GM18858 (cell line): Measurements from ENCODE around the gene AREL1.

ENCODE experiments used
- ATAC-seq: cut with Tn5 transposase; IDR thresholded peaks from one replicate; pipeline ENCODE4 v1.9.1; 2021; ENCODE audit not compliant: unreplicated experiment

Gene AREL1

DNA sequence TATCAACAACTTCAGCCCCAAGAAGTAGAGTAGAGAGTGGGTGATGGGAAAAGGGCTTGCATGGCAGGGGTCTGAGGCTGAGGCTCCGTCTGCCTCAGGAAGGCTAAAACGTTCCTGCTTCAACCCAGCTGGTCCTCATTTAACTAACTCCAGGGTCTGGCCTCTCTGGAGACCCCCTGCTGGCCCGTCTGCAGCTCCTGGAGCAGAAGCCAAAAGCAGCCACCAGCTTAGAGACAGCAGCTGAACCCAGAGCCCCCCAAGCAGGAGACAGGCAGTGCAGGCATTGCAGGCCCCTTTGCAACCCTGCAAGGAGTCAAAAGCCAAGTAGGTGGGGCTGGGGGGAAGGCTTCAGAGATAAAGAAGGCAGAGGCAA, 75.7 kb downstream of the AREL1 start:
- no peak for ATAC-seq

DNA sequence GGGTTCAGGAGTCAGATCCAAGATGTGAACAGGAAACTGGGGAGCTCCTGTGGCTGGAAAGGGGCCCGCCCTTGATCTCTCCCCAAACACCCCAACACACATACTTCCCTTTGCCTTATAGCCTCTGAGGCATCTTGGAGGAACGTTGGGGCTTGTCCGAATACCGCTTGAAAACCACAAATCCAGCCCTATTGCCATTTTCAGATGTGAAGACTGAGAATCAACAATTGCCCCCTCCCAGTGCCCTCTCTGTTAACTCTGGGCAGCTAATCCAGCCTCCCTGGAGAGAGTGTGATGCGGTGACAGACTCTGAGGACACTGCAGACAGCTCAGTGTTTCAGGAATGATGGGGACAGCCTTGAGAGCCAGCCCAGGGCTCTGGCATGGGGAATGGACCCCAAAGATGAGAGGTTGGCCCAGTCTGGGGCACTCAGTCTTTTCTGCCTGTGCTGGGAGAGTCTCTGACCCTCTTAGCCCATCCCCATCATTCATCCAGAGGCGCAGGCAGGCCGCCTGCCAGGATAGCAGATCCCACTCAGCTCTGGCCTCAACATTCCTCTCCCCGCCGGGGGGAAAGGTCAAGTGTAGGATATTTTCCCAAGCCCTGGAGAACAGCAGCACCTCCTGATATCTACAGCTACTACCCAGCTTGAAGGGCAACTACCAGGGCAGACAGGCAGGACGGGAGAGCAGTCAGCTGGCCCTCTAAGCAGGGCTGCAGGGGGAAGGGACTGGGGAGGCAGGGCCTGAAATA, 76.3 kb downstream of the AREL1 start:
- ATAC-seq = no peak

DNA sequence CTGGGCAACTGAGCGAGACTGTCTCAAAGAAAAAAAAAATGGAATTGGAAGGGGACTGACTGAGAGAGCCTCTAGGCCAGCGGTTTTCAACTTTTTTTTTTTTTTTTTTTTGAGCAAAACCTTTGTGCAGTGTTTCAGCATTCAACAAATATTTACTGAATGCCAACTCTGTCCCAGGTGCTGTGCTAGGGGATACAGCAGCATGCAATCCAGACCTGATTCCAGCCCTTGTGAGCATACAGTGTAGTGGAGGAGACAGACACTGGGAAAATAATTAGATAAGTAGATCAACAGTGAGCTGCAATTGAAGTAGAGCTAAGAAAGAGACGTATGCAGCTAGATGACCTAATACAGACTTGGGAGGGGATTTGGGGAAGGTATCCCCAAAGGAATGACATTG, 77.0 kb downstream of the AREL1 start:
- no peak for ATAC-seq

DNA sequence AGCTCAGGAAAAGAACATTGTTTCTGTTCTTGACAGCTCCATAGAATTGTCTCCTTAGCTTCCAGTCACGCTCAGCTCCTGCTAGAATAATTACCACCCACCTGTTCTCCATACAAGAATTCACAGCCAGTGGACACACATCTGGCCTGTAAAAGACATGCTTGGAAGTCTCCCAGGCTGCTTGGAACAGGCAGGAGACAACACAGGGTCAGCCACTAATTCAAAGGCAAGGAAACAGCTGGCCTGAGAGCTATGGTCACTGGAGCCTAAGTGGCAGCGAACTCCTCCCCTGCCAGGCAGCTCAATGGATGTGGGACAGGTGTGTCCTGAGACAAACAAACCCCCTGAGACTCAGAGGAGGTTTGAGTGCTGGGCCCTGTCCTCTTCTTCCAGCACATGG, 77.9 kb downstream of the AREL1 start:
- ATAC-seq = no peak

DNA sequence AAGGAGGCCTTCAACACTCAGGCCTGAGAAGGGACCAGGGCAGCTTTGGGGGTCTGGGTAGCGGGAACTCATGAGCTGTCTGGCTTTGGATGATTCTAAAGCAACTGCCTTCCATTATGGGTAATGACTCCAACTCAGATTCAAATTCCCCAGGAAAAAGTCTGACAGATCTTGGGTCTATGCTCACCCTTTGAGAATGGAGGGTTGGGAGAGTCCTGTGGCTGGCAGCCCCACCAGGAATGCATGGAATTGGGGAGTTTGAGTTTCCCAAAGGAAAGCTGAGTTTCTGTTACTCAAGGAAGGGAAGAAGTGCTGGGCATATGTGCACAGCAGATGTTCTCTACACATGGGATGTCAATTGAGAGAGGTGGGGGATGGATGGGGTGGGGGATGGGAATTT, 78.4 kb downstream of the AREL1 start:
- no peak for ATAC-seq

DNA sequence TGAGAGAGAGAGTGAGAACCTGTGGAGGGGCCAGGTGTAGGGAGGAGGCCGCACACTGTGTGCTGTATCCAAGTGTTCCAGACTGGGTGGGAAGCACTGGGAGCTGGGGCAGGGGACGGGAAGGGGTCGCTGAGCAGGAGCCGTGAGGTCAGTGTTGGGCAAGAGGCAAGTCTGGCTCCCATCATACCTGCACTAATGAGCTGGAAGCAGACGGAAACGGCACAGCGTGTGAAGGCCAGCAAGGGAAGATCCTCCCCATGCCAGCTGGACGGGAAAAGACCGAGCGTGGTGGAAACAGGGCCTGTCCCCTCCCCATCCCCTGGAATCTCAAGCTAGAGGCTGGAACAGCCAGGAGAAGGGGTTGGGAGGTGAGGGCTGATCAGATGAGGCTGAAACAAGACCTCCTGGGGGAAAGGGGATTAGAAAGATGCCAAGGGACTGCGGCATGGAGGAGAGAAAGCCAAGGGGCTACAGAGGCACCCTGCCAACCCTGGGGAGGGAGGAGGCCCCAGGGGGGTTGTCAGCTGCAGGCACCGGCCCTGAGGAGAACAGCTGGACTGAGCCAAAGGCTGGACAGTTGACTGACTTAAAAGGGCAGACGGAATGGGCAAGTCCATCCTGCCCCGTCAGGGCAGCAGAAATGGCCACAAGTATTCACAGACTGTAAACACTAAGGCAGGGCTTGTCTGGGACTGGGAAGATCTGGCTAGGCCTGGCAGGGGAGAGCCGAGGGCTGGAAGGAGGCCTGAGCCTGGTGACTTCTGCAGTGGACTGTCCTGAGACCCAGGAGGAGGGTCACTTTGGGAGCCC, 81.8 kb downstream of the AREL1 start:
- ATAC-seq = no peak

DNA sequence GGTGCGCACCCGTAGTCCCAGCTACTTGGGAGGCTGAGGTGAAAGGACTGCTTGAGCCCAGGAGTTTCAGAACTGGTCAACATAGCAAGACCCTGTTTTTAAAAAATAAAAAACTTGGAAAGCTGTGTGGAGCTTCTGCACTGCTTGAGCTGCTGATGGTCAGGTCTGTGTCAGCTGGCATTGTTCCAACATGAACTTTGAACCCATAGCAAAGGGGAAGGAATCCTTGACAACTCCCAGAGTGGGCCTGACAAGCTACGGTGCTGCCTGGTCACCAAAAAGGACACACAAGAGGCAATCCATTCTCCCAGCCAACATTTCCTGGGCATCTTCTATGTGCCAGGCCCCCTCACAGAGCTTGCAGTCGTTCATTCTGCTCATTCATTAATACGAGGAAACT, 84.5 kb downstream of the AREL1 start:
- no peak for ATAC-seq

DNA sequence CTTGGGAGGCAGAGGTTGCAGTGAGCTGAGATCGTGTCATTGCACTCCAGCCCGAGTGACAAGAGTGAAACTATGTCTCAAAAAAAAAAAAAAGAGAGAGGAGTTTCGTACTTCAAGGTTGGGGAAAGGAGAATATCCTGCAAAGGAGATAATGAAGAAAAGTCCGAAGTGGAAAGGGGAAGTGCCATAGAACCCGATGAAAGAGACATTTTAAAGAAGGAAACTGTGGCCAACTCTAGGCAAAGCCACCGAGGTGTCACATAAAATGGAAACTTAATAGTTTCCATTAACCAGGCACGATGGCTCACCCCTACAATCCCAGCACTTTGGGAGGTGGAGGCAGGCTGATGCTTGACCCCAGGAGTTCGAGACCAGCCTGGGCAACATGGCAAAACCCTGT, 85.8 kb downstream of the AREL1 start:
- ATAC-seq = no peak

DNA sequence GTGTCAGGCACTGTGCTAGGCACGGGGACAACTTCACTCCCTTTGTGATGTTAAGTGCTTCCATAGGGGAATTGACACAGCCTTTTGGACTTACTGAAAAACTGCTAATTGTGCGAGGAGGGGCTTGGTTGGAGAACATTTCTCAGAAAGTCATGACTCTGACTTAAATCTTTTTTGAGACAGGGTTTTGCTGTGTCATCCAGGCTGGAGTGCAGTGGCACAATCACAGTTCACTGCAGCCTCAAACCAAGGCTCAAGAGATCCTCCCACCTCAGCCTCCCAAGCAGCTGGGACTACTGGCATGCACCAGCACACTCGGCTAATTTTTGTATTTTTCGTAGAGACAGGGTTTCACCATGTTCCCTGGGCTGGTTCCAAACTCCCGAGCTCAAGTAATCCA, 90.6 kb downstream of the AREL1 start:
- ATAC-seq = no peak

DNA sequence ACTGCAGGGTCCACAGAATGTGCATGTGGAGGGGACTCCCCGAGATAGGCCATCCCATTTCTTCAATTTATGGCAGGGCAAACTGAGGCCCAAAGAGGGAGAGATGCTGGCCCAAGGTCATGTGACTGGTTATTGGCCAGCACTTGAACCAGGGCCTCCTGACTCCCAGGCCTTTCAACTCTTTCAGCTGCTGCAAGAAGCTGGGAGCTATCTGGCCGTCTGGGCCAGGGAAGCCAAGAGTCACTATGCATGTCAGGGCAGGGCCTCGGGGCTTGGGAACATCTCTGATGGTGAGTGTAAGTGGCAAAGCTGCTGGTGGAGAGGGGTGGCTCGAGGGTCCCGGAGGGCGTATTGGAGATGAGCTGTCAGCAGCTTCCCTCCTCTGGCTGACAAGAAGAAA, 91.3 kb downstream of the AREL1 start:
- no peak for ATAC-seq

DNA sequence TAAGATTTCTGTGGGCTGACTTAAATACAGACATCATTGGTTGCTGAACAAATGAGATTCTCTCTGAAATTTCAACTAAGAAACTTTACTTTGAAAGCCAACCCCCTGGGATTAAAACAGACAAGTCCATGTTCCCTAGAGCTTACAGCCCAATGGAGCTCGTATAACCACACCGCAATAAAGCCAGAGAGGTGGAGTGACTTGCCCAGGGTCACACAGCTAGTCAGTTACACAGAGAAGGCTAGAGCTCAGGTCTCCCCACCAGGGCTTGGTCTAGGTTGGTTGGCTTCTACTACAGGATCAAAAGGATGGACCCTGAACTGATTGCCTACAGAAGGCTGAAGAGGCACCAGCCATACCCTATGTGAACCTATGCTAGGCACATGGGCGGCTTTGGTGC, 92.0 kb downstream of the AREL1 start:
- ATAC-seq = no peak

DNA sequence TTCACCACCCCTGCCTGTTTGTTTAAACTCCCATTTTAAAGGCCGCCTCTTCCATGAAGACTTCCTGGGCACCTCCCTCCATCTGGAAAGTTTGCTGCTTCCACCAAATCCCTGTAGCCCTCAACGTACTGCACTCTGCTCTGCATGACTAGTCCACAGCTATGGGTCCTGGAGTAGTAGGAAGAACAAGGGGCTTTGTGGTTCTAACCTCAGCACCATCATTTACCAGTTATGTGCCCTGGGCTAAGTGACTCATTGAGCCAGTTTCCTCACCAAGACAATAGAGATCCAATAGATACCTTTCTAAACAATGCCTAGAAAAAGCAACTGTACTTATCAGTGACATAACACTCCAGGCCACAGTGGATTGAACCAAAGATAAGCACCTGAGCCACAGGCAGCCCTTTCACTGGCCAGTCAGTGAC, 92.4 kb downstream of the AREL1 start:
- no peak for ATAC-seq

DNA sequence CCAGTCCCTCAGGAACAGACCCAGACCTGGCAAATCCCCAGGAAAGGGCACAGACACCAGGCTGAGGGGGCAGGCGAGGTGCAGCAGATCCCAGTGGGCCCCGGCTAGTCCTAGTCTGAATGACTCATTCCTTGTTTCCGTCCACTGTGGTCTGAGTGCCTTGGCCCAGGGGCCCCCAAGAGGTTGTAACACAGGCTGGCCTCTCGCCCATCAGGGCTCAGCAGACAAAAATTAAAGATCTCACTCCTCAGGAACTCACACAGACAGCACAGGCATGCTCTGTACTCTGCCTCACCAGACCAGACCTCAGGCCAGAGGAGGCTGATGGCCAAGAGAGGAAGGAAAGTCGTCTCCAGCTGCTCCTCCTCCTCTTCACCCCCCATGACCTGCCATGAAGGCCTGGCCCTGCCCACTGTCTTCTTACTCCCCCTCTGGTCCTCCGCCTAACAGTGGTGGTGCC, 93.2 kb downstream of the AREL1 start:
- ATAC-seq = no peak

DNA sequence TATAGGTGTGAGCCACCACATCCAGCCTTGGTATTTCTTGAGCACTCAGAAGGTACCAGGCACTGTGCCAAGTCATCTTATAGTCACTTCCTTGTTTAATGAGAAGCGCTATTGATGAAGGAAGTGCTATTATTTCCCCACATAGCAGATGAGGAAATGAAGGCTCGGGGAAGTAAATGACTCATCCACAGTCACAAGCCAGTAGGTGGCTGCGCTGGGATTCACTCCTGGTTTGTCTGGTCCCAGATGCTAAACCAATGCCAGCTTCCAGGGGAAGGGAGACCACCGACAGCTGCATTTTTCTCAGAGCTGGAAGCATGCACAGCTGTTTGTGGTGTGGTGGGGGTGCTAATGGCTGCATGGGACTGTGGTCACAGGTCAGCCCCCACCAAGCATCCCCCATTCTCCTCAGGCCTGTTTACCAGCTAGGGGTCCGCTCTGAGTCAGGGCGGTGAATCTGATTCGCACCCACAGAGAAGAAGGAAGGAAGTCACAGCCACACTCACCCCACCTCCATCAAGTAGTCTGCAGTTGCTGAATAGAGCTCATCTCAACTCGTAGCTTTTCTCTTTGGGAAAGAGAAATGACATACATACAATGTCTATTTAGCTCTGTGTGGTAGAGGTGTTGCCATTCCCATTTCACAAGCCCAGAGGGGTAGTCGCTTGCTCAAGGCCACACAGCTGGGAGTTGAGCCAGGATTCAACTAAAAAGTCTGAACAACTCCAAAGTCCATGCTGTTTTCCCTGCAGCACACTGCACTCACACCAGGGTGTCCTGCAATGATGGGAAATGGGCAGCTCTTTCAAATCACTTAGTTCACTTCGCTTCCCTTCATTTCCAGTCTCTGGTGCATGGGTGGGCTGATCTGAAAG, 94.6 kb downstream of the AREL1 start:
- no peak for ATAC-seq

DNA sequence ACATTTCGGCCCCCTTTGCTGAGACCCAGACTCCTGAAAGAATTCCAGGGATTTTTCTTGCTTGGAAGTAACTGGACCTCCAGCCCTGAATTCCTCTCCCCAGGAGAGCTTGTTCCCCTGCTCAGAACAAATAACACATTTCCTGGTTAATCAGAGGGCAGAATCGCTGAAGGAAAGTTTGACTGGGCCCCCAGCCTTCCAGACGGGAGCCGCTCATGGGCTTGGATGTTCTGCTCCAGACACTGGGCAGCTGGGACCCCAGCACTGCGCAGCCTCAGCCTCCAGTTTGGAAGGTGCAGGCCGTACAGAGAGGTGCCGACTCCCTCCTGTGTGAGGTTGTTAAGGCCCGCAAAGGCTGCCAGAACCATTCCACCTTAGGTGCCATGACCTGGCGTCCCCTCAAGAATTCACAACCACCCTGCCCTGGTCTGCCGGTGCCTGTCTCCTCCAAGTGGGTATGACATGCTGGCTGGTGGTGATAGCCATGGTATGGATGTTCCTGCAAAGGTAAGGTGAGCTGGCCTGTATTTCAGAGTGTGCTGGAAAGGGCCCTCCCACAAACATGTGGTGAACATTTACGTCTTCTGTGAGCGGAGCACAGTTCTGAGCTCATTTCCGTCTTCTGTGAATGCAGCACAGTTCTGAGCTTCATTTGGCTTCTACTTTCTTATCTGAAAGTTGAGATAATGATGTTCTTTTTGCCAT, 95.7 kb downstream of the AREL1 start:
- ATAC-seq = no peak

DNA sequence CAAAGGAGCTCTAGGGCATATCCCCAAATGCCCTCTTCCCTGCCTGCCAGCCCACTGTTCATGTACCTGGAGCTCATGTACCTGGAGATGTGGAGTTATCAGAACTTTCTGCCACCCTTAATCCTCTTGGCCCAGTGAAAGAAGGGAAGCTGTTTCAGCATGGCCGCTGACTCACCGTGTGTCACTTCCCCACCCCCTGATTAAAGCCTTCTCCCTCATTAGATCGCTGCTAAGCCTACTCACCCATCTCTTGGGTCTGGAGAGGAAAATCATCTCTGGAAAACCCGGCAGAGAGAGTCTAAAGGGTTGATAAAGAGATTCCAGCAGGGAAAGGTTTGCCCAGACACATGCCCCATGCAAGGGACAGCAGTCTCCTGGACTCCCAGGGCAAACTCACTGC, 96.4 kb downstream of the AREL1 start:
- ATAC-seq = no peak

DNA sequence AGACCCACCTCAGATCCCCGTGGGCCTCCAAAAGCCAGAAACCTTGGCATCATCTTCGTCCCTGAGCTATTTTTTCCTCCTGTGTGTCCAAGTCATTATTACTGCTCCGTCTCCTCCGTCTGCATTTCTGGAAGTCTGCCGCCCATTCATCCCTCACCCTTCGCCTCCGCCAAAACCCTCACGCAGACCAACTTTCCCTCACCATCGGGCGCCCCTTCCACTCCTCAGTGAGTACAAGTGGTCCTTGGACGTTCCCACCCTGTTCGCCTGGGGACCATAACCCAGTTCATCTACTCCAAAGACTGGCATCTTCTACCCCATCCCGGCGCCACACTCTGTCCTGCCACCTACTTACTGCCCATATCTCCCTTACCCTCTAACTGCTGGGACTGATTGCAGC, 97.1 kb downstream of the AREL1 start:
- ATAC-seq = no peak

DNA sequence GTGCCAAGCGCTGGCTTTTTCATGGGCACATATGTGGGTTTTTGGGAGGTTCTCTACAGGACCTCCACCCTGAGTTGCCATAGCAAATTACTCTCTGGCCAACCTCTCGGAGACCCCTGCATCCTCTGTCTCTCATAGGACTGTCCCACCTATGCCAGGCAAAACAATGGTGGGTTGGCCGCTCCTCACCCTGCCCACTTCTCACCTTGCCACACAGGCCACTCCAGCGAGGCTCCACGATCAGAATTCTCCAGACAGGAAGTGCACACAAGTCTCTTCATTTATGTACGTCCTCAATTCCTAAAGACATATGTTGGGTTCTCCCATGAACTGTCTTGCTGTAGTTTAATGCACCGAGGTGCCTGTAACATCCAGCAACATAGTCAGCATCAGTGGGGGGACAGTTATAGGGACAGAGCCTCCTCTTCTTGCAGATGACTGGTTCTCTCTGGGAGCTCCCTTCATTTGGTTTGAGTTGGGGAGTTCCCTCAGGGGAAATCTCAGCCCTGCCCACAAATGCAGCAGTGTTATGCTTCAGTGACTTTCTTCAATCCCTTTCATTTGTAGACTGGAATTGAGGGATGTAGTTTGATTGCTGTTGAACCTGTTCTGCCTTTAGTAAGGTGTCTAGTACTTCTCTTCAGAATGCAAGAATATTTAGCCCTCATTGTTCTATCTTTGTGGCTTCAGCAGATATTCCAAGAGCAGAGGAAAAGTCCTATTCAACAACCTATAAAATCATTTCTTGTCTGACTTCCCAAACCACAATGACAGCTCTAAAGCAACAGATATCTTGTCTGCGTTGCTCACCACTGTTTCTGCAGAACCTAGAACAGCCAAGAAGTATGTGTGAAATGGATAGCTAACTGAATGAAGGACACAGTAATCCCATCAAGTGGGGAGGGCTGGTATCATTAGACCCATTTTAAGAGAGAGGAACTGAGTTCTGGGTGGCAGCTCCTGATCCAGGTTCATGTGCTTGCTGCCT, 98.1 kb downstream of the AREL1 start:
- ATAC-seq = no peak

DNA sequence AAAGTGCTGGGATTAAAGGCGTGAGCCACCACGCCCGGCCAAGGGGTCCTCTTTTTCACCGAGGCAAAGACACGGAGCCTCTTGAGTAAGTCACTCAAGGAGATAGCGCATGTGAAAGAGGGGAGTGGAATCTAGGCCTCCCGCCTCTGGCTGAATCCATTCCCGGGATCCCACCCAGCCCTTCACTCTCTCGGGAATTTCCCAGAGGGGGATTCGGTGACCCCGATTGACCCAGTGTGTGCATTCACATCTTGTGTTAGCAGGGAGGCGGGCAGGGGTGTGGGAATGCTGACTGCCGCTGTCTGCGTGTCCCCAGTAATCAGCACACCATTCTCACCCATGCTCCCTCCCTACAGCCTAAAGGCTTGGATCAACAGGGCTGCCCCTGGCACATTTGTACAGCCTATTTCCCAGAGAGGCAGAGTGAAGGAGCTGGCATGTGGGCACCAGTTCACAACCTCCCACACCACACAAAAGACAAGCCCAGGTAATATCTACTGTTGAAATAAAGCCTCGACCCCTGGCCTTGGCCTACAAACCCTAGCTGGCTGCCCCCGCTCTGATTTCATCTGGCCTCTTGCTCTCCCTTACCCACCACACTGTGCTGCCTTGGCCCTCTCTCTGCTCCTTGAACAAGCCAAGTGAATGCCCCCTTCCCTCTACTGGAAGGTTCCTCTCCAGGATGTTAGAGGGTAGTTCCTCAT, 99.5 kb downstream of the AREL1 start:
- no peak for ATAC-seq
